Muscle layer of colon (tissue), 2 donors: ENCODE data around the gene DHCR24.

Source experiments
- H3K27ac ChIP-seq: one replicate; pipeline ENCODE4 v1.7.0; 2013; ENCODE audit warnings: low read depth, mild to moderate bottlenecking, low read length, moderate library complexity
- H3K27me3 ChIP-seq, 2 donors: one replicate each; pipeline ENCODE4 v1.7.0; 2013; ENCODE audit warnings: low read length in 2 of 2, mild to moderate bottlenecking in 2 of 2; ENCODE audit not compliant: insufficient read depth in 2 of 2, control insufficient read depth in 1 of 2
- H3K36me3 ChIP-seq: one replicate; pipeline ENCODE4 v1.7.0; 2013; ENCODE audit warnings: mild to moderate bottlenecking, low read length; ENCODE audit not compliant: insufficient read depth
- H3K4me1 ChIP-seq: one replicate; pipeline ENCODE4 v1.7.0; 2013; ENCODE audit warnings: mild to moderate bottlenecking, low read length; ENCODE audit not compliant: insufficient read depth
- H3K4me3 ChIP-seq, 2 donors: one replicate each; pipeline ENCODE4 v1.7.0; 2013; ENCODE audit warnings: low read length in 2 of 2, low read depth in 1 of 2, mild to moderate bottlenecking in 1 of 2, moderate library complexity in 1 of 2
- H3K9ac ChIP-seq: one replicate; pipeline ENCODE4 v1.7.0; 2013; ENCODE audit warnings: low read length
- H3K9me3 ChIP-seq: one replicate; pipeline ENCODE4 v1.7.0; 2013; ENCODE audit warnings: mild to moderate bottlenecking, low read length
- donor health status: abdominal sarcoma.
- donor health status: Adenocarcinoma of cecum.

Gene DHCR24

DNA sequence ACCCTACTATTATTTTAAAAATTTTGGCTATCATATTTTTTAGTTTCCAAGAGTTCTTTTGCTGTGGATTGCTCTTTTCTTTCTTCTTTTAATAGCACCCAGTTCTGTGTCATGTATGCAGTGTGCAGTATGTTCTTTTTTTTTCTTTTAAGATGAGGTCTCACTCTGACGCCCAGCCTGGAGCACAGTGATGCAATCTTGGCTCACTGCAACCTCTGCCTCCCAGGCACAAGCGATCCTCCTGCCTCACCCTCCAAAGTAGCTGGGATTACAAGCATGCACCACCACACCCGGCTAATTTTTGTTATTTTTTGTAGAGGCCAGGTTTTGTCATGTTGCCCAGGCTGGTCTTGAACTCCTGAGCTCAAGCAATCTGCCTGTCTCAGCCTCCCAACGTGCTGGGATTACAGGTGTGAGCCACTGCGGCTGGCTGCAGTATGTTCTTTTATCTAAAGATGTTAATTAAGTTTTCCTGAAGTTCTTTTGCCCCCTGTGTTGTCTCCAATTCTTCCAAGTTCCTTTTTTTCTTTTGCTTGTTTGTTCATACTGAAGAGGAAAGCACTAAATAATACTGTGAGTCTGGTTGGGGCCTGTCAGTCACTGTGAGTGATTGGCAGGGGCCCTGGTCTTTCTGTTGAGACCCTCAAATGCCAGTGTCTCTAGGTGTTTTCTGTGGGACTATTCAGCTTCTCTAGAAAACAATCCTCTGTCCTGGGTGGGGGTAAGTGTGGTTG is 68.4 kb downstream of the DHCR24 start:
- Histone ChIP-seq H3K27me3 (no peaks in the 10 kb centered on the region), H3K27ac (no peak overlapping the region), H3K9ac (no peak overlapping the region), H3K36me3 (no peaks in the 10 kb centered on the region), H3K4me1 (no peaks in the 10 kb centered on the region), H3K4me3 (no peak overlapping the region), H3K9me3 (no peaks in the 10 kb centered on the region)

DNA sequence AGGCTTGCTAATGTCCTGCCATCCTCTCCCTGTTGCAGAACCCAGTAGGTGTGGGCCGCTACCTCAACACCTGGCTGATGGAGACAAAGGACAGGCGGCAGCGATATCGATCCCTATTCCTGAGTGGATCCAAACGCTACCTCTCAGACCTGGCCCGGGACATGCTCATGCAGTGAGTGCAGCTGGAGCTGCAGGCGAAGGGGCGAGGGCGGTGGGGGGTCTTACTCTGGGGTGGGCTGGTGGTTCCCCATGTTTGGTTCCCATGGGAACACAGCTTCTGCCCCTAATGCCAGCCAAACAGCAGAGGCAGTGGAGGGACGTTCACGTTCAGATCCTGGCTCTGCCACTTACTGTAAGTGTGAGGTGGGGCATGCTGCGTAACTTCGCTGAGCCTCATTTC is 70.0 kb downstream of the DHCR24 start:
- H3K4me1 ChIP-seq: no peaks in the 10 kb centered on the region

DNA sequence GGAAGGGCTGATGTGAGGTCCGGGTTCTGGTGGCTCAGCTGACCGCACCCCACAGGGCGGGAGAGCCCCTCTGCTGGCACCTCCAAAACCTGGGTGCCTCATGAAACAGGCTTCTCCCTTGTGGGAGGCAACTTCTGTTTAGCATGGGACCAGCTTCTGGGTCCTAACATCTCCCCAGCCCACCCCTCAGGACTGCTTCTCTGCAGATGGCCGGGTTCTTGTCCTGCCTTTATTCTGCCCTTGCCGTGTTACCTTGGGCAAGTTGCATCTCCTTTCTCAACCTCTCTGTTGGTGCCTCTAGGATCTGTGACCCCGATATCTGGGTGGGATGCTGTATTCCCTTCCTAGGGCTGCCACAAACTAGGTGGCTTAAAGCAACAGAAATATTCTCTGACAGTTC is 70.9 kb downstream of the DHCR24 start:
- no peak overlapping the region for H3K27ac ChIP-seq
- H3K36me3 ChIP-seq: no peaks in the 10 kb centered on the region
- no peak overlapping the region for H3K4me3 ChIP-seq
- H3K9ac ChIP-seq: no peak overlapping the region
- no peaks in the 10 kb centered on the region for H3K27me3 ChIP-seq
- H3K4me1 ChIP-seq: no peaks in the 10 kb centered on the region
- no peaks in the 10 kb centered on the region for H3K9me3 ChIP-seq

More for the DNA sequence above, 70.0 kb downstream of the DHCR24 start:
- Histone ChIP-seq H3K9me3 (no peaks in the 10 kb centered on the region), H3K36me3 (no peaks in the 10 kb centered on the region), H3K9ac (no peak overlapping the region), H3K27me3 (no peaks in the 10 kb centered on the region), H3K27ac (no peak overlapping the region), H3K4me3 (no peak overlapping the region)

DNA sequence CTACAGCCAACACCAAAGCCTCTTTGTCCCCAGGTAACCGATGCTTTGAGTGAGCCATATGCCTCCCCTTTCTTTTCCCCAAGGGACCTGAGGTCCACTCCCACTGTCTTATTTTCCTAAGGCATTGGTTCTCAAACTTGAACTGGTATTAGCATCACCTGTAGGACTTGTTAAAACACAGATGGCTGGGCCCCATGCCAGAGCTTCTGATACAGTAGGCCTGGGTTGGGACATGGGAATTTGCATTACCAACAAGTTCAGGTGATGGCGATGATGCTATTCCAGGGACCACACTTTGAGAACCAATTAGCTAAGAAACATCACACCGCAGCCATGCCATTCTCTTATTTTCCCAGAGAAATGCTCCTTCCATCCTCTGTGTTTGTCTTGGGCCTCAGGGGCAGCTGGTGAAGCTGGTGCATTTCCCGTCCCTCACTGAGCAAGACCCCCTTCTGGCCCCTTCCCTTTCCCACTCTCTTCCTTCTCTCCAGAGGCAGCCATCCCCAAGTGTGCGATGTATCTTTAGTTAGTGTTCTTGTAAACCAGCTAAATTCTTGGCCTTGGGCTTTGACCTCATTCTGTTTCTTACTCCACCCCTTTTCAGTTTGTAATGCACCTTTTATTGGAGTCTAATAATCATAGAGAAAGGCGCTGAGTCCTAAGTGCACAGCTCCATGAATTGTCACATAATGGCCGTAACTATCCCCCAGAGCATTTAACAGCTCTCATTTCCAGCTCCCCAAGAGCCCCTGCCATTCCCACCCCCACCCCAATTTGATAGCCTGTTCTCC is 71.7 kb downstream of the DHCR24 start:
- Histone ChIP-seq H3K27me3 (no peaks in the 10 kb centered on the region), H3K9me3 (no peaks in the 10 kb centered on the region), H3K27ac (no peak overlapping the region), H3K9ac (no peak overlapping the region), H3K36me3 (no peaks in the 10 kb centered on the region), H3K4me3 (no peak overlapping the region), H3K4me1 (no peaks in the 10 kb centered on the region)

DNA sequence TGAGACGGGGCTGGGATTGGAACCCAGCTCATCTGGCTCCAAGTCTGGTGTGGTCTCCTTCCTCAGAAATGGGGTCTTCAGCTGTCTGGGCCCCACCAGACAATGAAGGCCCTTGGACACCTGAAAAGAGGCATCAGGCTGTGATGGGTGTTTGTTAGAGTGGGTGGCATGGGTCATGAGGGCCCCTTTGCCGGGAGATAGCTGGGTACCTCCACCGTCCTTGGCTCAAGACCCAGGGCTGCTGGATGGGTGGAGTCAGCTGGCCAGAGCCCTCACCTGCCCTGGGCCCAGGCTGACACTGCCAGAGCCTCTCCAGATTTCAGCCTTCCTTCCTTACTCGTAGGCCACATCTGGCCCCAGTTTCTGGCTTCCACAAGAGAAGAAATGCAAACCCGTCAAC is 72.4 kb downstream of the DHCR24 start:
- Histone ChIP-seq H3K9ac (no peak overlapping the region), H3K4me1 (no peaks in the 10 kb centered on the region), H3K27me3 (no peaks in the 10 kb centered on the region), H3K36me3 (no peaks in the 10 kb centered on the region), H3K9me3 (no peaks in the 10 kb centered on the region), H3K4me3 (no peak overlapping the region), H3K27ac (no peak overlapping the region)

DNA sequence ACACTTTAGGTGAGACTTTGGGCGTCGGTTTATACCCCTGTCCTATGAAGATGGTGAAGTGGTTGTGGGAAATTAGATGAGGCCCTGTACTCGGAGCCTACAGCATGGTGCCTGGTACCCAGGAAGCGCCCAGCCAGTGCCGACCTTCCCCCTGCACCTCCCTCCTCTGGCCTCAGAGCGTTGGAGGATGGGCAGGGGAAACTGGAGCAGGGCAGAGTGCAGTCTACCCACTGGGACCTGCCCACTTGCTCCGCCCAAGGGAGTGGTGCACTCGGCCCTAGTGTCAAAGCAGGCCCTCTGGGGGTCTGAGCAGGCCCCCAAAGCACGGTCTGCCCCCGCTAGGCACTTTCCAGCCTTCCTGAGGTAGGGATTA is 72.9 kb downstream of the DHCR24 start:
- no peaks in the 10 kb centered on the region for H3K27me3 ChIP-seq
- no peak overlapping the region for H3K9ac ChIP-seq
- no peak overlapping the region for H3K4me3 ChIP-seq
- no peaks in the 10 kb centered on the region for H3K4me1 ChIP-seq
- no peak overlapping the region for H3K27ac ChIP-seq
- no peaks in the 10 kb centered on the region for H3K9me3 ChIP-seq
- no peaks in the 10 kb centered on the region for H3K36me3 ChIP-seq

DNA sequence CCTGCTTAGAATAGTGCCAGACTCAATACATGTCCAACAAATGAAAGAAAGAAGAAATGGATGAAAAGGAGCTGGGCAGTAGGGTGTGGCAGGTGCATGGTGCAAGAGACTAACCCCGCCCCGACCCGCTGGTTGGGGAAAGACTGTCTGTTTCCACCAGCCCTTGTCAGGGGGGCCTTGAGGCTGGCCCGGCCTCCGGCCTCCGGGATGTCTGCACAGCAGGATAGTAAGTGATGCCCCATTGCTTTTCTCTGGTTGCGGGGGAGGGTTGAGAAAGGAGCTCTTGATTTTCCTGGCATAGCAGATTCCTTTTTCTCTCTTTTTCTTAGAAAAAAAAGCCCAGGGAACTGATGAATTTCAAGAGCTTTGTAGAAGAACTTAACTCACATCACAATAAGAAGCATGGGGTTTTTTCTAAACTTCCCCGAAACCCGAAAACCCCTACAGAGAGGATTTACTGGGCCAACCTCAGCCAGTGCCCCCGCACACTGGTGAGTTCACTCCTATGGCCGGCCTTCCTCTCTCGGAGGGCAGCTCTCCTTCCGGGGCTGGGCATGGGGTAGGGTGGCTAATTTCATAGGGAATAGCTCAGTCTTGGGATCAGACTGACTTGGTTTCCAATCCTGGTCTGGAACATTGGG is 73.4 kb downstream of the DHCR24 start:
- Histone ChIP-seq H3K9me3 (no peaks in the 10 kb centered on the region), H3K9ac (no peak overlapping the region), H3K4me1 (no peaks in the 10 kb centered on the region), H3K27ac (no peak overlapping the region), H3K36me3 (no peaks in the 10 kb centered on the region), H3K27me3 (no peaks in the 10 kb centered on the region), H3K4me3 (no peak overlapping the region)

DNA sequence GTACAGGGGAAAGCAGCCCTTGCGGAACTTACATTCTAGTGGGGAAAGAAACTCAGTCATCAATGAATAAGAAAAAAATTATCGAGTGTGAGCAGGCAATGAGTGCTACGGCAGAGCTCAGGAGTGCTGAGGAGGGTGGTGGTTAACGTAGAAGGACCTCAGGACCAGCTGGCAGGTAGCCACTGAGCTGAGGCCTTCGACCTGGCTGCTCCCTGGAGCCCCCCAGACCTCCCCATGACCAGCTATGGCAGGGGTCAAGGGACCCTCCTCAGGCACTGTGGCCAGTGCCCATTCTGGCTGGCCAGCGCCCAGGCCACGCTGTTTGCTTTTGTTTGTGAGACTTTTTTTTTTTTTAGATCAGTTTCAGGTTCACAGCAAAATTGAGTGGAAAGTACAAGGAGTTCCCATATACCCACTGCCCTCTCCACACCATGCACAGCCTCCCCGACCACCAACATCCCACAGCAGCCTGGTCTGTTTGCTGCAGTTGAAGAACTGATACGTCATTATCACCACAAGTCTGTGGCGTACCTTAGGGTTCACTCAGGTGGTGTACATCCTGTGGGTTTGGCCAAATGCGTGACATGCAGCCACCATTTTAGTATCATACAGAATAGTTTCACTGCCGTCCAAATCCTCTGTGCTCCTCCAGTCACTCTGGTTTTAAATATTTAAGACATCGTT is 74.1 kb downstream of the DHCR24 start:
- Histone ChIP-seq H3K27me3 (no peaks in the 10 kb centered on the region), H3K27ac (no peak overlapping the region), H3K4me3 (no peak overlapping the region), H3K9ac (no peak overlapping the region), H3K4me1 (no peaks in the 10 kb centered on the region), H3K9me3 (no peaks in the 10 kb centered on the region), H3K36me3 (no peaks in the 10 kb centered on the region)

DNA sequence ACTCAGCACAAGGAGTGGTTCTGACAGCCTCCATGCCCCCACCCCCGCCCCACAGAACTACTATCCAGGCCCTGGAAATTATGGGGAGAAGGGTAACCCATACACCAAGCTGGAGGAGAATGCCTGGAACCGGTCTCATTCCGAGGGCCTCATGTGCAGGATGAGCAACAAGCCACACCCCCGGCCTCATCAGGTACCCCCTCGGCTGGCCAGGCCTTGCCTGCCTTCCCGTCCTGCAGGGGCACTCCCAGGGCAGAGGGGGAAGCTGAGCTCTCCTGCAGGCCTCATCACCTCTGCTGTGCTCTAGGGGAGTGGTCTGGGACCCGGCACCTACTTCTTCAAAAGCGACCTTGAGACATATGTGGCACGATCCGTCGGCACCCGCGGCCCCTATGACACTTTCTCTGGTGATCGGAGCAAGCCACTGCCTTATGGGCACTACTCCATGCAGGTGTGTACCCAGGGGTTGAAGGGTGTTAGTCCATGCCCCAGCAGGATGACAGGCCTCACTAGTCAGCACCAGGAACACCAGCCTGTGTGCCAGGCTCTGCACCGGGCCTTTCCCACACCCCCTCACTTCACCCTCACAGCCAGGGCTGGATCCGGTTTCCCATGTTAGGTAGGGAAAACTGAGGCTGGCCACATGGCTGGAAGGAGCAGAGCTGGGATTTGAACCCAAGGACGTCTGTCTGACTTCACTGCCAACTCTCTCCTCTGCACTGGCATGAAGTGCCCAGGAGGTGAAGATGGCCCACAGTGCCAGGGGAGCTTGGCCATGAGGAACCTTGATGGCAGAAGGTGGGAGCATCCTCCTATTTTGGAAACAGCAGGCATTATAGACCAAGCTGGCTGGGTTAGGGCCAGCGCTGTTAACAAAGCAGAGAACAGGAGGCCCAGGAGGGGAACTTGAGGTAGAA is 75.0 kb downstream of the DHCR24 start:
- no peaks in the 10 kb centered on the region for H3K4me1 ChIP-seq
- no peaks in the 10 kb centered on the region for H3K27me3 ChIP-seq
- H3K9ac ChIP-seq: no peak overlapping the region
- no peak overlapping the region for H3K27ac ChIP-seq
- no peaks in the 10 kb centered on the region for H3K36me3 ChIP-seq
- no peaks in the 10 kb centered on the region for H3K9me3 ChIP-seq
- no peak overlapping the region for H3K4me3 ChIP-seq

DNA sequence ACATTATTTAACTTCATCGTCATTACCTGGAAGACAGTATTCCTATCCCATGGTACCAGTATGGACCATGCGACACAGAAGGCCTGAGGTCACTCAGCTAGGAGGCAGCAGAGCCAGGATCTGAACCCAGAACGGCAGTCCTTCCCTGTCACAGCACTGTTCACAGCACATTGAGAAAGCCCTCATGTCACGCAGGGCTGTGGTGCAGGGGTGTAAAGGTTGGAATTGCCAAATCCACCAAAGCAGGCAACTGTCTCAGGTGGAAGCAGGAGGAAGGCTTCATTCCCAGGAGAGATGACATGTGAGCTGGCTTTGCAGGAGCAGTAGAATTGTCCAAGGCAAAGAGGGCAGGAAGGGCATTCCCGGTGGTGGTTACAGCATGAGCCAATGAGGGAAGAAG is 75.9 kb downstream of the DHCR24 start:
- H3K9me3 ChIP-seq: no peaks in the 10 kb centered on the region
- no peak overlapping the region for H3K4me3 ChIP-seq
- H3K9ac ChIP-seq: no peak overlapping the region
- H3K36me3 ChIP-seq: no peaks in the 10 kb centered on the region
- H3K27me3 ChIP-seq: no peaks in the 10 kb centered on the region
- no peak overlapping the region for H3K27ac ChIP-seq
- H3K4me1 ChIP-seq: no peaks in the 10 kb centered on the region
